SK-N-MC (cell line): ENCODE results near the gene CXCL12.

ENCODE experiments used
- EZH2 ChIP-seq: fragments of 200-600 bp; sonication (generic); IDR thresholded peaks from one replicate; pipeline ENCODE4 v1.6.1; 2017; ENCODE audit warnings: antibody characterized with exemption
- FOXP2 ChIP-seq: optimal IDR thresholded peaks from 2 replicates; pipeline ENCODE3; 2011; ENCODE audit warnings: mild to moderate bottlenecking, moderate library complexity; ENCODE audit not compliant: insufficient read depth; ENCODE audit errors: extremely low read length, control extremely low read depth
- POLR2AphosphoS5 ChIP-seq: IDR thresholded peaks from 2 replicates; pipeline ENCODE4 v1.6.1; 2012; ENCODE audit warnings: mild to moderate bottlenecking, low read depth, low read length, borderline replicate concordance

DNA sequence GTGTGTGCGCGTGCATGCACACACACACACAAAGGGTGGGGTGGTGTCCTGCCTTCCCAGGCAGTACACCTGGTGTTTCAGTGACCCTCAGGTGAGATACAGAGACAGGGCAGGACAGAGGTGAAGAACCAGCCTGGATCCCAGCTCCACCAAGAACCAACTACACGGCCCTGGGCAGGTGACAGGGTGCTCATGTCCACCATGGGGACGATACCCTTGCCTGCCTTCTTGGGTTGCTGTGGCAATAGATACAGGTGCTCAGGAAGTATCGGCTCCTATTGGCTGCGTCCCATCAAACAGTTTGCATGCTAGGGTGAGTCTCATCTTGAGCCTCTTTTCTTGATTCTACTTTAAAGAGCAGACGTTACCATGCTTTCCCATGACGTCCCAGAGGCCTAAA is 33.7 kb upstream of the CXCL12 start:
- TF ChIP-seq EZH2 (no peak), POLR2AphosphoS5 (no peak), FOXP2 (no peak)
